ENCODE results near the gene TTYH3. TPM values are rescaled to one million over a fixed set of nuclear protein-coding genes. Genes with fewer than 3 reads are reported as not detected.
A peak's percentile ranks its signal among the peaks of the same experiment; 100 is the strongest.

TTYH3 gene
- total and polyA plus RNA-seq, 9 of the 15 experiments (the other 6 are each of a cell fraction or from before 2014, with no cell fraction given) = 0.01 to 5.5 (median 1.1) TPM

- no peak for DNase-seq (ENCODE audit: extremely low read depth in 1 of 4, low spot score in 3 of 4)
- 71% methylated on average over 18 of the region's 19 CpGs for WGBS (ENCODE audit: insufficient coverage, low coverage, missing lambda C conversion rate)
- Histone ChIP-seq H3K79me2 (ENCODE audit: control insufficient read depth, insufficient read depth, low read length) (no peaks in the 10 kb centered on the region), H3K4me1 (replicated peaks in 1 of 2; ENCODE audit: control insufficient read depth in 2 of 2, insufficient read depth in 2 of 2, low read length in 2 of 2) (peaks cover 10 to 46% of the 10 kb centered on the region in 2 experiments; a peak in 4 of 5 replicates), H3K36me3 (ENCODE audit: control insufficient read depth, insufficient read depth, low read length) (no peaks in the 10 kb centered on the region), H3K9me1 (ENCODE audit: control insufficient read depth, insufficient read depth, low read length) (no peaks in the 10 kb centered on the region), H3K27me3 (ENCODE audit: control insufficient read depth in 2 of 2, insufficient read depth in 2 of 2, low read length in 2 of 2) (peaks cover 0 to 8% of the 10 kb centered on the region in 2 experiments; a peak in 3 of 5 replicates), H3K4me3 (no peak overlapping the region), H4K20me1 (replicated peaks; ENCODE audit: control insufficient read depth, insufficient read depth, low read length) (0 out of 2 replicates have a peak, but pooled peaks cover 6% of the 10 kb centered on the region), H3K27ac (ENCODE audit: extremely low read depth, low read depth, low read length) (no peak overlapping the region), H3K9me3 (replicated peaks; ENCODE audit: control insufficient read depth, insufficient read depth, low read depth, low read length) (no peaks in the 10 kb centered on the region), H3K4me2 (ENCODE audit: insufficient read depth, low read length) (no peak overlapping the region), H3K9ac (ENCODE audit: insufficient read depth in 1 of 2, low read depth in 2 of 2, low read length in 2 of 2) (peak overlapping the region in 1 of 2 experiments; percentile 75; a peak in 2 of 4 replicates), H2AFZ (ENCODE audit: low read depth, low read length) (no peak overlapping the region)
- ChIA-PET POLR2A (interaction anchor here (0.6 to 1.1 kb wide), 4 partner anchors 7 to 104 kb away, joined by 3 to 5 read pairs (median 3); partner anchors contain the start of gene TTYH3), CTCF (ENCODE audit: low intra/inter-chr PET ratio) (no interaction called here)
- intact Hi-C loops (cut with micrococcal nuclease) = no loop called here
- FAIRE-seq = no peak
- ATAC-seq = no peak
- TF ChIP-seq CBX2 (IDR thresholded peaks at IDR 0.05; ENCODE audit: insufficient read depth, low read length, poor library complexity, severe bottlenecking) = no peak
- 0 out of 2 replicates have a peak, but pooled peaks have one; percentile 25 for TF ChIP-seq ZNF224 (CRISPR knock-in tag; IDR thresholded peaks at IDR 0.05)
- in situ Hi-C loops (cut with MboI) = no loop called here
- BruUV-seq (replicated peaks) = no TSS peak
Measured at GRCh38 chr7:2613098-2613930, 18.5 kb upstream of the TTYH3 start.
